Activated naive CD8-positive, alpha-beta T cell treated with anti-CD3 and anti-CD28 coated beads, Interleukin-2, amount 50 U/mL, for 16 hours (primary cell): ENCODE results near the gene KANSL1.

Experiments
- DNase-seq: peaks from one replicate; pipeline ENCODE4 v3.0.0-alpha.2; 2020; ENCODE audit warnings: low read depth, low spot score

Gene KANSL1

DNA sequence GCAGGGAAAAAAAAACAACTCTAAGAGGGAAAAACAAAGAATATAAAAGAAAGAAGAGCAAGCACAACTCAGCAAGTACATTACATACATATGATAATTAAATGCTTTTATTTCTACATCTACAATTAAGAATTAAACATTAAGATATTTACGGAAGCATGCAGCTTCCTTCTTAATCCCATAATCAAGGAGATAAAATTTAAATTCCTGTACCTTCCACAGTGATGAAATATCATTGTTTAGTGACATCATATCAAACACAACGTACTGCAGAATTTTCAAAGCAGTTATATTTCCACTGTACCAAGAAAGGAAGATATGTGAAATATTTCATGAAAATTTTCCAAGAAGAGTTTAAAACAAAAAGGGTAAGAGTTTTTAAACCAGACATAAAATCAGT lies 26.0 kb downstream of the KANSL1 start:
- no peak for DNase-seq

DNA sequence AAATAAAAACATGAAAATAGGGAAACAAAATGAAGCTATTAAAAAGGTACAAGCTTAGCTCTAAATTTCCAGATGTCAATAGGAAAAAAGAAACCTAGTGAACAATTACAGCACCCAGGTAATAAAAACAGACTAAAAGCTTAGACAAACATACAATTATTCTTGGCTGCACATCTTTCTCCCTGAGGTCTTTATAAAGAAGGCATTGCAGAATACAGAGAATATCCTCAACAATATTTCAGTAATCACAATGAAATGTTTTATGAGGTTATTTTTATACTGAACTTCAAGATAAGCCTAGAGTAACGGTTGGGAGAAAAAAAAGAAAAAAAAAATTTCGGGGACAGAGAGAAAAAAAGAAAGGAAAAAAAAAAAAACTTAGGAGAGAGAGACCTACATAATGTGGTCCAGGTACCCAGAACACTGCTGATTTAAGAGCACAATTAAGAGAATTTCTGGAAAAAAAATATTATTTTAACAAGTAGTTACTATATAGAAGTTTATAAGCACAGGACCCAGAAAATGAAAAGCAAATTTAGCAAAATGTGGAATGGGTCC lies 26.5 kb downstream of the KANSL1 start:
- DNase-seq = no peak

DNA sequence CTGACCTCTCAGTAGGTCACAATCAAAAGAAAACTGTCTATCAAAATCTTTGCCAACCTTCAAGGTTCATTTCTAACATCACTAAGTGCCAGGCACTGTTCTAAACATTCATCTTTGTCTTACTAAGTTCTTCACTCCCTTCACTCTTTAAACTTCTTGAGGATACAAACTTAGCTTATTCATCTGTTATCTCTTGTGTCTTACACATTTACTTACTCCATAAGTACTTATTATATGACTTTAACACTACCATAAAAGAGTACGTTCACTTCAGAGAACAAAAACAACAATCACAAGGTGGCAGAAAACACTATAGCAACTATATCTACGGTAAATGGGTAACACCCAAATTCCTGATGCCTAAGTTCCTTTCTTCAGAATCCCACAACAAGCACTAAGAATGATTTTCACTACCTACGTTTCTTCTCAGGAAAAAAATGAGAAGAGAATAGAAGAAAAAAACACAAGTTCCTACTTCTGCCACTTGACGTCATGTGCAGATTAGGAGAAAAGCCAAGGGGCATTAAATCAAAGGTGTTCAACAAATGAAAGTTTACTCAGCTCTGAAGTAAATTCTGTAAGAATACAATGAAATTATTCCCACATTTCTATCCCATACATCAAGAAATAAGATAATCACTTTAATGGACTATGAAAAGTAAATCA lies 29.2 kb downstream of the KANSL1 start:
- no peak for DNase-seq

DNA sequence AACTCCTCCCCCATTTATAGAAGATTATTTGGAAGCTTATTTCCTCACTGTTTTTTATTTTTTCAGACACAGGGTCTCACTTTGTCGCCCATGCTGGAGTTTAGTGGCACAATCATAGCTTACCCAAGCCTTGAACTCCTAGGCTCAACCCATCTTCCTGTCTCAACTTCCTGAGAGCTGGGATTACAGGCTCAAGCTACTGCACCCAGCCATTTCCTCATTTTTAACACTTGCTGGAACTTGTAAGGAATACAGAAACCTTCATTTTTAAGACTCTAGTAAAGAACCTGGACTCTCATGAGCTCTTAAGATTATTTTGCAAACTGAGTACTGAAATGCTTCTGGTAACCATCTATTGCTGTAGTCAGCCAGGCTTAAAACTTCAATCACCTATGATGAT lies 29.9 kb downstream of the KANSL1 start:
- no peak for DNase-seq

- DNase-seq = no peak
Measured at GRCh38 chr17:46162866-46163265, 30.4 kb downstream of the KANSL1 start.

GRCh38 chr17:46160169-46160568 lies 33.1 kb downstream of the KANSL1 start:
- no peak for DNase-seq

DNA sequence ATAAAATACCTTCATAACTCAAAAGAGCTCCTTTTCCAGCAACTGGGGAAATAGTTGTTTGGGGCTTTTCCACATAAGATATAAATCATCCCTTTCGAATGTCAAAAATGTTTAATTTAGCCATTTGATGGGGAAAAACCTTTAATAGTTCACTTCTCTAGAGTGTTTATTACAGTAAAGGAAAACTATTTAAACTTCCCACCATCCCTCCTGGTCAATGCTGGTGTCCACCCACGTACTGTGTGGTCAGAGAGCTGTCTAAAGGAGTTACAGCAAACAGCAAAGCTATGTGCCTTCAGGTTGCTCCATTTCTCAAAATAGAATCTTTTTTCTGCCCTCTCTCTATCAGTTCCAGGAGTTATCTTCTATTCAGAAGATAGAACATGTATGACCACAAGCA lies 33.5 kb downstream of the KANSL1 start:
- DNase-seq = no peak

DNA sequence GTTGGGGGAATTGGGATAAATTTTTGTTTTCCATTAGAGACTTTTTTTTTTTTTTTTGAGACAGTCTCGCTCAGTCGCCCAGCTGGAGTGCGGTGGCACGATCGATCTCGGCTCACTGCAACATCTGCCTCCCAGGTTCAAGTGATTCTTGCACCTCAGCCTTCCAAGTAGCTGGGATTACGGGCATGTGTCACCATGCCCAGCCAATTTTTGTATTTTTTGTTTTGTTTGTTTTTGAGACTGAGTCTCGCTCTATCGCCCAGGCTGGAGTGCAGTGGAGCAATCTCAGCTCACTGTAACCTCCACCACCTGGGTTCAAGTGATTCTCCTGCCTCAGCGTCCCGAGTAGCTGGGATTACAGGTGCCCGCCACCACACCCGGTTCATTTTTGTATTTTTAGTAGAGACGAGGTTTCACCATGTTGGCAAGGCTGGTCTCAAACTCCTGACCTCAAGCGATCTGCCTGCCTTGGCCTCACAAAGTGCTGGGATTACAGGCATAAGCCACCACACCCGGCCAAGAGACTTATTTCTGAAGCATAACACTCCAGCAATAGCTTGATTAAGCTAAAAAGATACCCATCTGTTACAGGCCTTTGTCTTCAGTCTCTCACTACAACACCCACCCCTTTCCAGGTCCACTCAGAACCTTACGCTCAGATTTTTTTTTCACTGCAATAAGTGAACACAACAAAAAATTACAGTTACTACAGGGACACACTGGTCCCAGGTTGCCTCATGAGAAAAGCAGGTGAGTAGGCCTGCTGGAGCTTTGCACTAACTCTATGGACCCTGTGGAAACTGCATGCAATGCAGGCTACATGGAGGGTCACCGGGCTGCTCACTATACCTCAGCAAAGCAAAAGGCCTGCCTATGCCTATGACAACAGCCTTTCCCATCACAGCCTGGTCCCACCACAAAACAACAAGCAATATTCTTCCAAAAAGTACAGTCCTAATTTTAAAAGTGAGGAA lies 34.6 kb downstream of the KANSL1 start:
- DNase-seq = no peak

GRCh38 chr17:46157443-46158062 lies 35.7 kb downstream of the KANSL1 start:
- DNase-seq = no peak

DNA sequence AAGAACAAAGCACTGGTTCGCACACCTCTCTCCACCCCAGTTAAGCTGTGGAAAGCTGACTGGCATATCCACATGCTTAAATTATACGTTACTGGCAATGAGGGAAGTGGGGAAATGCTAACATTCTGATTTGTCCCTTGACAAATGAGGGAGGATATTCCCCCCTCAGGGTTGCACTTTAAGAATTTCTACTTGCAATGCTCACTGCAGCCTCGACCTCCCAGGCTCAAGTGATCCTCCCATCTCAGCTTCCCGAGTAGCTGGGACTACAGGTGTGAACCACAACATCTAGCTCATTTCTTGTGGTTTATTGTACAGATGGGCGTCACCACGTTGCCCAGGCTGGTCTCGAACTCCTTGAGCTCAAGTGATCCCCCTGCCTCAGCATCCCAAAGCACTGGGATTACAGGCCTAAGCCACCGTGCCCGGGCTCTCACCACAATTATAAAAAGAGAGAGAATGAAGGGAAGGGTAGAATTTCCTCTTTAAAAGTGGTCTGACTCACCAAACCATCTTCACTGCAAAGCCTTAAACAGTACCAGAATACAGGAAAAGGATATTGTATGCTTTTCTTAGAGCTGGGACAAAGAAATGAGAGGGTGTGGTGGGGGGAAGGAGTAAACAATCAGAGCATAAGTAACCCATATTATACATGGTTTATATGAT lies 38.9 kb downstream of the KANSL1 start:
- no peak for DNase-seq

GRCh38 chr17:46152423-46152822 lies 40.8 kb downstream of the KANSL1 start:
- no peak for DNase-seq

GRCh38 chr17:46151762-46152161 lies 41.5 kb downstream of the KANSL1 start:
- no peak for DNase-seq

- DNase-seq = no peak
Measured at GRCh38 chr17:46150216-46150963, 42.8 kb downstream of the KANSL1 start.

DNA sequence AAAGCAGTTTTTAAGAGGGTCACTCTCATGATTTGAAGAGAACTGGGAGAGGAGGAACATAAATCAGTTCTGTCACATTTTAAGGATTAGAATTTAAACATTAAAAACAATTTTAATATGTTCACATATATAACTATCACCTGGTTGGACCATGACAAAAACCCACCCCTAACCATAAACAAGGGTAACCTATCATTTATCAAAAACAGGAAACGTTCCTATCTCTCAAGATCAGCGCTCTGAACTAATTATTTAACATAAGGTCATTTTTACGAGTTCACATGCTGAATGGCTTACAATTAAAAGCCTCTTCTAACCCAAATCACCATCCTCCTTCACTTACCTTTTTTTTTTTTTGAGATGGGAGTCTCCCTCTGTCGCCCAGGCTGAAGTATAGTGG lies 45.0 kb downstream of the KANSL1 start:
- no peak for DNase-seq

DNA sequence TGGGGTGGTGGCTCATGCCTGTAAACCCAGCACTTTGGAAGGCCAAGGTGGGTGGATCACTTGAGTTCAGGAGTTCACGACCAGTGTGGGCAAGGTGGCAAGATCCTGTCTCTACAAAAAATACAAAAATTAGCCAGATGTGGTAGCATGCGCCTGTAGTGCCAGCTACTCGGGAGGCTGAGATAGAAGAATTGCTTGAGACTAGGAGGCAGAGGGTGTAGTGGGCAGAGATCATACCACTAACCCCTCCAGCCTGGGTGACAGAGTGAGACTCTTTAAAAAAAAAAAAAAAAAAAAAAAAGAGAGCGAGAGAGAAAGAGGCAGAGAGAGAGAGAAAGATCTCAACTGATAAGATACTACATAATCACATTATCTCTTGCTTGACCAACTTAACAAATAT lies 45.9 kb downstream of the KANSL1 start:
- no peak for DNase-seq

DNA sequence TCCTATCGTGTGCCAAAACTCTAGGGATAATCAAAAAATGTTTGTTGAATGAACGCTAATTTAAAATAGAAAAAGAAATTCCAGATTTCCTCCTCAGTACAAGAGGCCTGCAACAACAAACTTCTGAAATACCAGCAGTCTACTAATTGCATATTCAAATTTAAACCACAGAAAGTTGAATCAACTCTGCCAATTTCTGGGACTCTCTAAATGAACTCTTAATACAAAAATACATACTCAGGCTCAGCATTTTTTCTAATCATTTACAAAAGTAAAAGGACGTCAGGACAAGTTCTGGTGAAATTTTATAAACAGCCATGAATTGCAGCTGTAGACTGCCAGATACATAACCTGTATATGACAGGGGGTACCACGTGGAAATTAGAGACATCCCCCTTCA lies 49.0 kb downstream of the KANSL1 start:
- DNase-seq = no peak

DNA sequence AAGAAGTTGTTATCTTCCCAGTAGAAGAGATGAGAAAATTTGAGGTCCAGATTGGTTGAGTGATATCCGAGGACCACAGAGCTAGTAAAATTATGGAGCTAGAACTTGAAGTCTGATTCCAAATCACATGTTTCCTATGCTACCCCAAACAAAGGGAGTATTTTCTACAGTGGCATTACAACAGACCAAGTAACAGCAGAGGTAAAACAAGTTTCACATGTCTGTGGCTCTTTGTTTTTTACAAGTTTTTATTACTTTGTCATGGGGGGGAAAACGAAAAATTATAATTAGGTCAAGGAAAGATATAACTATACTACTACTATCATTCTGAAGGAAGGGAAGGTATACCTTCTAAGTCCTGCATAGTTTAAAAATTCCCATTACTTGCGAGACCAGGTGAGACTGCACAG lies 49.4 kb downstream of the KANSL1 start:
- DNase-seq = no peak

DNA sequence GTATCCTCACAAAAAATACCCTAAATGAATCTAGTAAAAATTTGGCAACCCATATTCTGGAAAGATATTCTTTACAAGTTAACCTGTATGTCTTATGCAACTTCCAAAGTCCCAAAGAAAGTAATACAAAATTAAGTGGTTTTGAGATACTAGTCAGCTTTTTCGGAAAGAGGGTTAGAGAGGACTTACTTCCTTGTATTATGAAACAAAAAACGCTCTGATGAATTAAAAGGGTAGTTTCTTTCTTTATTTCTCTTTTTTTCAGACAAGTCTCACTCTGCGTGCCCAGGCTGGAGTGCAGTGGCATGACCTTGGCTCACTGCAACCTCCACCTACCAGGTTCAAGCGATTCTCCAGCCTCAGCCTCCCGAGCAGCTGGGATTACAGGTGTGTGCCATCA lies 51.6 kb downstream of the KANSL1 start:
- DNase-seq = no peak

- no peak for DNase-seq
Measured at GRCh38 chr17:46140645-46141197, 52.5 kb downstream of the KANSL1 start.

- DNase-seq = no peak
Measured at GRCh38 chr17:46139432-46140210, 53.6 kb downstream of the KANSL1 start.
